Calu3 (cell line): Measurements from ENCODE around the gene CDK11B. TPM values are rescaled to one million over a fixed set of nuclear protein-coding genes. Genes with fewer than 3 reads are reported as not detected.

ENCODE experiments used
- BruUV-seq: library from RNA; stranded (reverse); fragments of 400-500 nt; replicated peaks from 2 replicates; lab custom pipeline; 2021; lab: Mats Ljungman, UMichigan
- CTCF ChIA-PET: fragments of 300-600 bp; sonication (Branson Sonifier 250); formaldehyde crosslinking; loops from one replicate; lab custom pipeline; 2022; ENCODE audit warnings: antibody characterized with exemption; lab: Charles Lee
- DNase-seq: peaks from one replicate; pipeline ENCODE4 v3.0.0; 2022
- H3K27ac Mint-ChIP-seq: one replicate; pipeline ENCODE4 v1.8.0; 2022; ENCODE audit warnings: mixed read lengths; ENCODE audit not compliant: unreplicated experiment
- H3K27me3 Mint-ChIP-seq: one replicate; pipeline ENCODE4 v1.8.0; 2022; ENCODE audit warnings: mixed read lengths; ENCODE audit not compliant: unreplicated experiment
- H3K36me3 Mint-ChIP-seq: one replicate; pipeline ENCODE4 v1.8.0; 2022; ENCODE audit warnings: mild to moderate bottlenecking, moderate library complexity, mixed read lengths; ENCODE audit not compliant: insufficient read depth, unreplicated experiment
- H3K4me1 Mint-ChIP-seq: one replicate; pipeline ENCODE4 v1.8.0; 2022; ENCODE audit warnings: mild to moderate bottlenecking, low read depth, mixed read lengths; ENCODE audit not compliant: unreplicated experiment
- H3K4me3 Mint-ChIP-seq: one replicate; pipeline ENCODE4 v1.8.0; 2022; ENCODE audit warnings: mild to moderate bottlenecking, low read depth, moderate library complexity, mixed read lengths; ENCODE audit not compliant: unreplicated experiment
- H3K9me3 Mint-ChIP-seq: one replicate; pipeline ENCODE4 v1.8.0; 2022; ENCODE audit warnings: low read depth, mixed read lengths; ENCODE audit not compliant: unreplicated experiment
- intact Hi-C: fragments of 100-400 bp; cut with micrococcal nuclease; formaldehyde crosslinking; loops from one replicate; pipeline ENCODE4 v1.10.0; 2022; ENCODE audit not compliant: unreplicated experiment
- total RNA-seq: library from RNA; stranded (reverse); gene quantifications from 2 replicates; pipeline ENCODE4 v1.2.3, GENCODE V29; 2022
- TF ChIP-seq, protein P1 (sequence below): fragments of 200-600 bp; IDR thresholded peaks from one replicate; pipeline ENCODE4 v1.8.0; 2022; ENCODE audit warnings: antibody characterized with exemption; ENCODE audit not compliant: unreplicated experiment

The CDK11B gene
- total RNA-seq, 1 experiment from 2014 or later = 24.2 TPM

DNA sequence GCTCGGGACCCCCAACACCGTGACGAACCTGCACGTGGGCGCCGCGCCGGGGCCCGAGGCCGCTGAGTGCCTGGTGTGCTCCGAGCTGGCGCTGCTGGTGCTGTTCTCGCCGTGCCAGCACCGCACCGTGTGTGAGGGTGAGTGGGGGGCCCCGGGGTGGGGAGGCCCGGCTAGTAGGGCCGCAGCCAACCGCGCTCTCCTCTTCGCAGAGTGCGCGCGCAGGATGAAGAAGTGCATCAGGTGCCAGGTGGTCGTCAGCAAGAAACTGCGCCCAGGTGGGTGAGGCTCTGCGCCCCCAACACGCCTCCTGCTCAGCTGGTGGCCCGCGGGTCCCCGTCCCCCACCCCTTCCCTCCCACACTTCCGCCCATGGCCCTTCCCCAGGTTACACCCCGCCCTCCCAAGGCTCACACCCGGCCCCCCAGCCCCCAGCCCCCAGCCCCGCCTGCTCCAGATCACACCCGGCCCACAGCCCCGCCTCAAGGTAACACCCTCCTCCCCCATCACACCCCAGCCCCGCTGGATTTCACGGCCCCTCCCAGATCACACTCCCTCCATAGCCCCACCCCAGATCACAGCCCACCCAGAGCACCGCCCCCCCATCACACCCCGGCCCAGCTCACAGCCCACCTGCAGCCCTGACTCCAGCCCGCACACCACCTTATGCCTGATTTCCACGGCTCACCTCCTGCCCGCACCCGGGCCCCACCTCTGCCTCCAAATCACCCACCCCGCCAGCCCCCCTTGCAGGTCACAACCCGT, 29.2 kb downstream of the CDK11B start:
- TF ChIP-seq, protein P1, sequence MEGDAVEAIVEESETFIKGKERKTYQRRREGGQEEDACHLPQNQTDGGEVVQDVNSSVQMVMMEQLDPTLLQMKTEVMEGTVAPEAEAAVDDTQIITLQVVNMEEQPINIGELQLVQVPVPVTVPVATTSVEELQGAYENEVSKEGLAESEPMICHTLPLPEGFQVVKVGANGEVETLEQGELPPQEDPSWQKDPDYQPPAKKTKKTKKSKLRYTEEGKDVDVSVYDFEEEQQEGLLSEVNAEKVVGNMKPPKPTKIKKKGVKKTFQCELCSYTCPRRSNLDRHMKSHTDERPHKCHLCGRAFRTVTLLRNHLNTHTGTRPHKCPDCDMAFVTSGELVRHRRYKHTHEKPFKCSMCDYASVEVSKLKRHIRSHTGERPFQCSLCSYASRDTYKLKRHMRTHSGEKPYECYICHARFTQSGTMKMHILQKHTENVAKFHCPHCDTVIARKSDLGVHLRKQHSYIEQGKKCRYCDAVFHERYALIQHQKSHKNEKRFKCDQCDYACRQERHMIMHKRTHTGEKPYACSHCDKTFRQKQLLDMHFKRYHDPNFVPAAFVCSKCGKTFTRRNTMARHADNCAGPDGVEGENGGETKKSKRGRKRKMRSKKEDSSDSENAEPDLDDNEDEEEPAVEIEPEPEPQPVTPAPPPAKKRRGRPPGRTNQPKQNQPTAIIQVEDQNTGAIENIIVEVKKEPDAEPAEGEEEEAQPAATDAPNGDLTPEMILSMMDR = no peak
- Mint-ChIP-seq H3K27ac (no peak overlapping the region), H3K4me1 (no peaks in the 10 kb centered on the region), H3K4me3 (no peak overlapping the region), H3K36me3 (peaks cover 5% of the 10 kb centered on the region), H3K27me3 (no peaks in the 10 kb centered on the region), H3K9me3 (no peaks in the 10 kb centered on the region)
- no peak for DNase-seq
- CTCF ChIA-PET = interaction anchor here (0.6 to 0.7 kb wide), 2 partner anchors 130 to 188 kb away, joined by 3 read pairs; no protein-coding TSS in a partner anchor
- no TSS peak for BruUV-seq
- intact Hi-C loops = no loop called here

DNA sequence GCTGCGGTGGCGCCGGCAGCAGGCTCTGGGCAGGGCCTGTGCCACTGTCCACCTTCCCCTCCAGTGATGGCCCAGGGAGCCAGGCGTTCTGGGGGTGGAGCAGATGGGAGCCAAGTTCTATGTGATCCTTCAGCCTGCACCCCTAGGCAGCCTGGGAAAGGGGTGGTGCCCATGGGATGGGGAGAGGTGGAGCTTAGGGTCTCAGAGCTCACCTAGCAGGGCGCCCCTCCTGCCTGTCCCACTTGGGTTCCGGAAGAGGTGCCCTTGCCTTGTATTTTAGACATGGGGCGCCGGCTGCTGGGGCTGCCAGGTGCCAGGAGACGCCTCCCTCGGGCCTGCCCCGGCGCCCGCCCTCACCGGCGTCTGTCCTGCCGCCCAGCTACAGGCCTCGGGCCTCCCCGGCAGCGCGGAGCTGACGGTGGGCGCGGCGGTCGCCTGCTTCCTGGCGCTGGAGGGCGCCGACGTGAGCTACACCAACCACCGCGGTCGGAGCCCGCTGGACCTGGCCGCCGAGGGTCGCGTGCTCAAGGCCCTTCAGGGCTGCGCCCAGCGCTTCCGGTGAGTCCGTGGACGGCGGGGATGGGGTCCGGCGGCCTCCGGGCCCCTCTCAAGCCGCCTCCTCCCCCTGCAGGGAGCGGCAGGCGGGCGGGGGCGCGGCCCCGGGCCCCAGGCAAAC, 29.9 kb downstream of the CDK11B start:
- peaks cover 5% of the 10 kb centered on the region for H3K36me3 Mint-ChIP-seq
- H3K4me1 Mint-ChIP-seq = no peaks in the 10 kb centered on the region
- no TSS peak for BruUV-seq

DNA sequence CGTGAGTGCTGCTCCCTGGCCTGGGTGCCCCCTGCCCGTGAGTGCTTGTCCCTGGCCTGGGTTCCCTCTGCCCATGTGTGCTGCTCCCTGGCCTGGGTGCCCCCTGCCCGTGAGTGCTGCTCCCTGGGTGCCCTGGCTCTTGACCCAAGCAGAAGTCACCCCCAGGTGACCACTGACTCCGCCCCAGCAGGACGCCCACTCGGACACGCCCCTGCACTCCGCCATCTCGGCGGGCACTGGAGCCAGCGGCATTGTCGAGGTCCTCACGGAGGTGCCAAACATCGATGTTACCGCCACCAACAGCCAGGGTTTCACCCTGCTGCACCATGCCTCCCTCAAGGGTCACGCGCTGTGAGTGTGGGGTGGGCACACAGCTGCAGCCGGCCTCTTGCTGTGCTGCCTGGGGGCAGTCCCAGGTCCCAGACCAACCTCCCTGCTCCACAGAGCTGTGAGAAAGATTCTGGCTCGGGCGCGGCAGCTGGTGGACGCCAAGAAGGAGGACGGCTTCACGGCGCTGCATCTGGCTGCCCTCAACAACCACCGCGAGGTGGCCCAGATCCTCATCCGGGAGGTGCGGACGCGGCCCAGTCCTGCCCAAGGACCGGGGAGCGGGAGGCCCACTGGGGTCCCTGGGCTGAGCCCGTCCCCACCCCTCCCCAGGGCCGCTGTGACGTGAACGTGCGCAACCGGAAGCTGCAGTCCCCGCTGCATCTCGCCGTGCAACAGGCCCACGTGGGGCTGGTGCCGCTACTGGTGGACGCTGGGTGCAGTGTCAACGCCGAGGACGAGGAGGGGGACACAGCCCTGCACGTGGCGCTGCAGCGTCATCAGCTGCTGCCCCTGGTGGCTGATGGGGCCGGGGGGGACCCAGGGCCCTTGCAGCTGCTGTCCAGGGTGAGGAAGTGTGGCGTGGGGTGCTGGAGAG, 30.7 kb downstream of the CDK11B start:
- TF ChIP-seq, protein P1 = no peak
- peaks cover 5% of the 10 kb centered on the region for H3K36me3 Mint-ChIP-seq
- intact Hi-C loops = no loop called here
- DNase-seq = no peak
- CTCF ChIA-PET = no interaction called here
- H3K9me3 Mint-ChIP-seq = no peaks in the 10 kb centered on the region
- H3K27me3 Mint-ChIP-seq = no peaks in the 10 kb centered on the region
- H3K4me3 Mint-ChIP-seq = no peak overlapping the region
- no peaks in the 10 kb centered on the region for H3K4me1 Mint-ChIP-seq
- H3K27ac Mint-ChIP-seq = no peak overlapping the region
- no TSS peak for BruUV-seq

More for the DNA sequence above, 29.9 kb downstream of the CDK11B start:
- H3K27me3 Mint-ChIP-seq = no peaks in the 10 kb centered on the region
- TF ChIP-seq, protein P1 = no peak
- intact Hi-C loops = no loop called here
- DNase-seq = no peak
- CTCF ChIA-PET = interaction anchor here (0.6 to 0.7 kb wide), 2 partner anchors 130 to 189 kb away, joined by 3 read pairs; no protein-coding TSS in a partner anchor
- no peaks in the 10 kb centered on the region for H3K9me3 Mint-ChIP-seq
- H3K4me3 Mint-ChIP-seq = no peak overlapping the region
- H3K27ac Mint-ChIP-seq = no peak overlapping the region

DNA sequence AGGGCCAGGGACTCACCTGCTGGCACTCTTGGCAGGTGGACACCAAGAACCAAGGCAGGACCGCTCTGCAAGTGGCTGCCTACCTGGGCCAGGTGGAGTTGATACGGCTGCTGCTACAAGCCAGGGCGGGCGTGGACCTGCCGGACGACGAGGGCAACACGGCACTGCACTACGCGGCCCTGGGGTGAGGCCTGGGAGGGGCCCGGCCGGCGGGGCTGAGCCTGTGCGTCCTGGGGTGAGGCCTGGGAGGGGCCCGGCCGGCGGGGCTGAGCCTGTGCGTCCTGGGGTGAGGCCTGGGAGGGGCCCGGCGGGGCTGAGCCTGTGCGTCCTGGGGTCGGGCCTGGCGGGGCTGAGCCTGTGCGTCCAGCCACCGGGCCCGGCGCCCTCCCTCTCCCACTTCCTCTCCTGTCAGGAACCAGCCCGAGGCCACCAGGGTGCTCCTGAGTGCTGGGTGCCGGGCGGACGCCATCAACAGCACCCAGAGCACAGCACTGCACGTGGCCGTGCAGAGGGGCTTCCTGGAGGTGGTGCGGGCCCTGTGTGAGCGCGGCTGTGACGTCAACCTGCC, 31.5 kb downstream of the CDK11B start:
- no peaks in the 10 kb centered on the region for H3K4me1 Mint-ChIP-seq
- intact Hi-C loops = no loop called here
- no peak overlapping the region for H3K4me3 Mint-ChIP-seq
- H3K27ac Mint-ChIP-seq = no peak overlapping the region
- DNase-seq = no peak
- H3K36me3 Mint-ChIP-seq = peaks cover 5% of the 10 kb centered on the region
- H3K9me3 Mint-ChIP-seq = no peaks in the 10 kb centered on the region
- CTCF ChIA-PET = no interaction called here
- TF ChIP-seq, protein P1 = no peak
- no peaks in the 10 kb centered on the region for H3K27me3 Mint-ChIP-seq
- no TSS peak for BruUV-seq
